IPS-11a (cell line): ENCODE measurements around the gene LMNTD1.
"Not testable (repeated sequence)": the region's sequence is repeated elsewhere in the genome, so short reads cannot be mapped to it uniquely, and the experiment has no call there.

Experiments
- H3K4me3 ChIP-seq: one replicate; pipeline ENCODE4 v1.5.1; 2013; ENCODE audit warnings: low read depth, low read length, control low read depth

Gene LMNTD1

DNA sequence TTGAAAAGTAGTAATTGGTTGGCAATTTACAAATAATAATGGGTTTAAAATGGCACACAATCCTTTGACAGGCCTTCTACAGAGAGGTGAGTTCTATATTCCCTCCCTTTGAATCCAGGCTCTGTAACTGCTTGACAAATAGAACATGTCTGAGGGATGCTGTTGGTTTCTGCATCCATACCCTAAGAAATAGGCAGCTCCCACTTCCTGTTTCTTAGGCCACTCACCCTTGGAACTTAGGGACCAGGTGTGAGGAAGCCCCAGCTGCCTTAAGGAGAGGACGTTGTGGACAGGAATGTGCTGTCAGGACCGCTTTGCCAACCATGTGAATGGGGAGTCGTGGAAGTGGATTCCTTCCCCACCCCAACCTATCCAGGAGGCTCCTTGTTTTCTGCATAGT, 59.4 kb downstream of the LMNTD1 start:
- no peak overlapping the region for H3K4me3 ChIP-seq

DNA sequence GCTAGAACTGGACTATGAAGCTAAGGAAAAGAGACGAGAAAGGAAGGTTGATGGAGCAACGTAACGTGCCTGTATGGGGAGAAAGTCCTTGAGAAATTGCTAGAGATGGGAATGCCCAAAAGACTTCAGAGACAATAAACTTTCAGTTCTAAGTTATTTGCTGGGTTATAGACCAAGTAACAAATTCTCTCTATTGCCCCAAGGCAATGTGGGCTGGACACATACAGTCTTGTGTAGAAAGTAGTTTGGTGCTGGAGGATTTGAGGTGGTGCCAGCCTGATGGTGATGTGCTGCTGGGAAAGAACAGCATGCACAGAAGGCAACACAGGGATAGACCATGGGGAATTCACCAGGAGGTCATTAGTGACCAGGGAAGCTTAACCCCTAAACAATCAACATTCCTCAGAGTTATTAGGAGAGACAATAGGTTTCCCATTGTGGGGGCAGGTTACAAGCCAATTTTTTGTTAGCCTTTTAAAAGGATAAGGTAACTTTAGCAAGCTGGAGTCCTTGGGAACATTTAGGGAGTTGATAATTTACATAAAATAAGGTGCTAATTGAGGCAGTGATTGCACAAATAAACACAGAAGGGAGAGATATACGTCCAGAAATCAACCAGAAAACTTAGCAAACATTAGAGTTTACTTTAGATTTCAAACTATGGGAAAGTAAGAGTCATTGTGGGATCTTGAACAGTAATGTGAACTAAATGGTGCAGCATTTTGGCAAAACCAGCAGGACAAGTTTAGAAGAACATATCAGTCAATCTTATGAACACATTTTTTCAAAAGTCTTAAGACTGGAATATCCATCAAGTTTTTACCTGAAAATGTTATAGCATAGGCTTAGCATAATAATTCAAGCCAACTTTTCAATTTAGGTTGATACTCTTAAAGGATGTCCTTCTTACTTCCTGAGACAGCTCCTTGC, 61.4 kb downstream of the LMNTD1 start:
- H3K4me3 ChIP-seq, result no peak overlapping the region

- H3K4me3 ChIP-seq, result not testable (repeated sequence)
Observed at GRCh38 chr12:25488956-25489870, 63.9 kb downstream of the LMNTD1 start.

DNA sequence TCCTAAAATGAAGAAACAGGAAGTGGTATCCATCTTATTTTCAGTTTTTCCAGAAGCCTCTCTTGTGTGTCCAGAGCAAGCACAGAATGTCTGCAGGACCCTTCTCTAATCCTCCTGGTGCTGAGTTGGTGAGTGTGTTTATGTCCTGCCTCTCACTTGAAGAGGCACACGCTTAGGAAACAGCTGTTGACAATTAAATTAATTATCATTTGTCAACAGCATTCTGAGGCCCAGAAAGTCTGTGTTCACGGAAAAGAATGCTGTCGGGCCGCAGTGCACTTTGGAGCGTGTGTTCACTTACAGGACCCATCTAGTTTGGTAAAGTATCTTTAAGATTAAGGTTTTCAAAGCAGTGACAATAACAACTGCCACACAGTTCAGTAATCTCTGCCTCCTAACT, 70.5 kb downstream of the LMNTD1 start:
- H3K4me3 ChIP-seq, result no peak overlapping the region

- H3K4me3 ChIP-seq, result no peak overlapping the region
Observed at GRCh38 chr12:25480145-25480544, 72.9 kb downstream of the LMNTD1 start.

DNA sequence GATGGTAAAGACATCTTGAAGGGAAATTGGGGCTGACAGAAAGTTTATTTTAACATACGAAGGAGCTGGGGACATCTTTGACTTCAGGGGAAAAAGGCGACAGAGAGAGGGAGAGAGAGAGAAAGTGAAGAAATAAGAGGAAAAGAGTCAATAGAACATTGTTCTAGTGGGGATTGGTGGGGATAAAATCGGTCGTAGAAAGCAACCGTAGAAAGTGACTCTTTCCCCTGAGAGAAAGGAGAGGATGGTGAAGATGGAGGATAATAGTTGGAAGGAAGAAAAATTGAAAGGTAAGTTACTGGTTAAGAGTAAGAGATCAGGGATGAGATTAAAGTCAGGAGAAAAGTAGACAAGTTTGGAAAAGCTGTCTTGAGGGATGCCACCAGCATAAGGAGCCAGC, 75.9 kb downstream of the LMNTD1 start:
- no peak overlapping the region for H3K4me3 ChIP-seq

DNA sequence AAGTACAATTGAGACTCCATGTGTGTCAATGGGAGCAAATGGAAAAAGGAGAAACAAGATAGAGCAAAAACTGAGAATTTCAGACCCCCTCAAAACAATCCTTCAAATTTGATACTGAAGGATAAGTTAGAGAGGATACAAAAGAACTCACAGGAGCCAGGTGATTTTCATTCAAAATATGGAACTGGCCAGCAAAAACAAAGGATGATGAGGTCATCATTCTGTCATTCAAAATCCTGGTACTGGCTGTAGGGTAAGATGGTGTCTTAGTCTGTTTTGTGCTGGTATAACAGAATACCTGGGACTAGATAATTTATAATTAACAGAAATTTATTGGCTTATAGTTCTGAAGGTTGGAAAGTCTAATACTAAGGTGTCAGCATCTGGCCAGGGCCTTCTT, 80.6 kb downstream of the LMNTD1 start:
- no peak overlapping the region for H3K4me3 ChIP-seq

DNA sequence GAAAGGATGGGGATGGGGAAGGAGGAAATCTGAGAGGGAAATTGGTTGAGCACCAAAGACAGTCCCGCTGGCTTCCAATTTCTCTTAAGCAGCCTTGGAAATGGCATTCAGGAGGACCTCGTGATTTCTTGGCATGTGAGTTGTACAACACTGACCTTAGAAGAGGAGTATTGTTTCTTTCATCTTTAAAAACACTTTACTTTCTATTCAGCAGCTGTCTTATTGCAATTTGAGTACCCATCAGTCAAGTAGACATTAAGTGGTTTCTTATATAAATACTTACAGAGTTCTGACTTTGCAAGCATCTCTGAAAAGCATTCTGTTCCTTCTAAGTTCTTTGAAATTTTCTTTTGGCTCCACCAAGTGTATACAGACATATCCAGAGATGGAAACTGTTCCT, 83.2 kb downstream of the LMNTD1 start:
- H3K4me3 ChIP-seq, result no peak overlapping the region

GRCh38 chr12:25469368-25469767, 83.7 kb downstream of the LMNTD1 start:
- H3K4me3 ChIP-seq, result no peak overlapping the region

DNA sequence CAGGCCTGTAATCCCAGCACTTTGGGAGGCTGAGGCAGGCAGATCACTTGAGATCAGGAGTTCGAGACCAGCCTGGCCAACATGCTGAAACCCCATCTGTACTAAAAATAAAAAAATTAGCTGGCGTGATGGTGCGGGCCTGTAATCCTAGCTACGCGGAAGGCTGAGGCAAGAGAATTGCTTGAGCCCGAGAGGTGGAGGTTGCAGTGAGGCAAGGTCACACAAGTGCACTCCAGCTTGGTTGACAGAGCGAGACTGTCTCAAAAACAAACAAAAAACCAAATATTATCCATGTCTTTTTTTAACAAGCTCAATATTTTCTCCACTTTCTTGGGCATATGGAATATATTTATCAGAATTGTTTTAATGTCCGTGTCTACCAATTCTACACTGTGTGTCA, 89.6 kb downstream of the LMNTD1 start:
- no peak overlapping the region for H3K4me3 ChIP-seq

DNA sequence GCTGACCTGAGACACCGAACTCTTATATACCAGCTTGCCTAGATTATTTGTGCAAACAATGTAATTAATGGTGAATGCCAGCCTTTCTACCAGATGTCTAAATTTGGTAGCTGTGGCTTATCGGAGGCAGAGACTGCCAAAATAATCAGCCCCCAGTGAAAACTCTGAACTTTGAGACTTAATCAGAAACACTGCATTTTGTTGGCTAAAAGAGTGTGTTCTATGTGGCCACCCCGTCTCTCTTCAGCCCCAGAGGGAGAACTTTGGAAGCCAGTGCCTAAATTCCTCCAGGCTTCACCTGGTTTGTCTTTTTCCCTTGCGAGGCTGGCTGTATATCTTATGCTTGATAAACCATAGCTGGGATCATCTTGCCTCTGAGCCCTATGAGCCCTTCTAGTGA, 90.1 kb downstream of the LMNTD1 start:
- H3K4me3 ChIP-seq, result no peak overlapping the region

DNA sequence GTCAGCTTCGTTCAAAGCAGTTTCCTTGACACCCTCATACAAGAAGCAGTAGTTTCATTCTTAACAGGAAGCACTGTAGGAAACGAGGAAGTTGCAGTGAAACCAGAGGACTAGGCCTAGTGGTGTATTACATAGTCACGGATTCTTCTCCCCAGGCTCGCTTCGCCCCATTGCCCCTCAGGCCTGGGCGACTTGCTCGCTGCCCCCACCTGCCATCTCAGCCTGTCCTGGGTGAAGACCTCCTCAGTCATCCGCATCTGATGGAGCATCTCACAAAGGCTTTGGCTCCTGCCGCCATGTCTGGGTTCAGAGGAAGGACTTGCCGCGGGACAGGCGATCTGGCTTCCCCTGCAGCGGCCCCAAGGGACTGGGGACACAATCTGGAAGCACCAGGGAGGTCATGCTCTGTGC, 93.5 kb downstream of the LMNTD1 start:
- H3K4me3 ChIP-seq, result no peak overlapping the region

DNA sequence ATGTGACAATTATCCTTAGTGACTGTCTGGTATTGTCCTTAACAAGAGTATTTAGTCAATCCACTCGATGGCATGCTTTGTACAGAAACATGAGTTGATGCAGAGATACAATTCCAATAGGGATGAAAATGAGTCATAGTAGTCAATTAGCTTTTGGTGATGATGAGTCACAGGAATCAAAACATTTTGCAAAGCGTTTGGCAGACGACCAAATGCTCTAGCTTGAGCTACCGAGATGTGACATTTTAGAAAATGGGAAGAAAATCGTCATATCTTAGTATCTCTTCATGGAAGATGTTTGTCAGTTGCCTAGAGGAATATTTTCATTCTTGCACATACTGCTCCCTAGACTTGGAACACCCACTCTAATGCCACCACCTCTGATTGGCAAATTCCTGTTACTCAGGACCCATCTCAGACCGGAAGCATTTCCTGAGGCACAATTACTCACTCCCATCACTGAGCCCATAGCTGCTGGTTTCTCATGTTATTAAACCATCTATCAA, 95.0 kb downstream of the LMNTD1 start:
- no peak overlapping the region for H3K4me3 ChIP-seq

DNA sequence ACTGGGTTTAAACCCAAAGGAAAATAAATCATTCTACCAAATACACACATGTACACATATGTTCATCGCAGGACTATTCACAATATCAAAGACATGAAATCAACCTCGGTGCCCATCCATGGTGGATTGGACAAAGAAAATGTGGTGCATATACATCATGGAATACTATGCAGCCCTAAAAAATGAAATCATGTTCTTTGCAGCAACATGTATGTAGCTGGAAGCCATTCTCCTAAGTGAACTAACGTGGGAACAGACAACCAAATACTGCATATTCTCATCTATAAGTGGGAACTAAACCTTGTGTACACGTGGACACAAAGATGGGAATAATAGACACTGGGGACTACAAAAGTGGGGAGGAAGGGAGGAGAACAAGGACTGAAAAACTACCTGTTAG, 96.6 kb downstream of the LMNTD1 start:
- no peak overlapping the region for H3K4me3 ChIP-seq

- no peak overlapping the region for H3K4me3 ChIP-seq
Observed at GRCh38 chr12:25455696-25456095, 97.4 kb downstream of the LMNTD1 start.

DNA sequence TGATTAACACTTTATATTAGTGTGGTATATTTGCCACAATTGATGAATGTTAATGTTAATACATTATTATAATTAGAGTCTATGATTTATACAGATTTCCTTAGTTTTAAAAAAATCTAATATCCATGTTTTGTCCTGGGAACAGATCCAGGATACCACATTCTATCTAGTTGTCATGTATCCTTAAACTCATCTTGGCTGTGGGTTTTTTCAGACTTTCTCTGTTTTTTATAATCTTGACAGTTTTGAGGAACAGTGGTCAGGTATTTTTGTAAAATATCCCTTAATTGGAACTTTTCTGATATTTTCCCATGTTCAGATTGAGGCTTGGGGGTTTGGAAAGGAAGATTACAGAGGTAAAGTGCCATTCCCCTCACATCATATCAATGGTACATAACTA, 104.1 kb downstream of the LMNTD1 start:
- no peak overlapping the region for H3K4me3 ChIP-seq

DNA sequence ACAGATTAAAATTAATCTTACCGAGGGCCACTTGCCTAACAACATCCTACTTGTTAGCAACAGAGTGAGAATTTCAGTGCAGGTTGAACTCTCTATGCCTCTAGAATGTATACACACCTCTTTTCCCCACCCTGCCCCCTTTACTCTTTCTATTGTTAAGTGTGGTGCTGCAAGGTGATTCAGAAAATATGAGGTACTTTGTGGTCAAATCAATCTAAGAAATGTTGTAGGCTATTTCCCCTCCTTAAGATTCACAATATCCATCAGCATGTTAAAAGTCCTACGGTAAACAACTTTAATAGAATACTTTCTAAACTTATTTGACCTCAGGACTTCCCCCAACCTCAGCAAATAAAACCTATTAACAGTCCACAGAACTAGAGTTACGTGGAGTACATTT, 106.0 kb downstream of the LMNTD1 start:
- H3K4me3 ChIP-seq, result no peak overlapping the region

GRCh38 chr12:25438638-25439037, 114.4 kb downstream of the LMNTD1 start:
- no peak overlapping the region for H3K4me3 ChIP-seq

GRCh38 chr12:25436206-25437030, 116.7 kb downstream of the LMNTD1 start:
- no peak overlapping the region for H3K4me3 ChIP-seq

GRCh38 chr12:25435431-25435830, 117.7 kb downstream of the LMNTD1 start:
- no peak overlapping the region for H3K4me3 ChIP-seq

DNA sequence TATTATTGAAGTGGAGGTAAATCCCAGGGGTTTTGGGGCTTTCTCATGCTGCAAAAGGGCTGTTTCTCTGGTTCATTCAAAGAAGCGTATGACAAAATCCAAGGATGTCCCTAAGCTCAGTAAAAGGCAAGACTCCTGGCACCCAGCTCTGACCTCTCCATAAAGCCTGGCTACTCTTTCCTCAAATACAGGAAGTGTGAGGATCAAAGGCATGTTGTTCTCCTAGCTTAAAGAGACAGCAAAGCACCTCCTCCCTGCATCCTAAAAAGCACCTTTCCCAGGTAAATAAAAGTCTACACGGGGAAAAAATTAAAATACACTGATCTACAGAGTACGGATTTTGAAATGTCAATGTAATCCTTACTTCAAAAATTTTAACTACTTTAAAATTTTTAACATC, 118.6 kb downstream of the LMNTD1 start:
- no peak overlapping the region for H3K4me3 ChIP-seq
